Karpas-422 (cell line): ENCODE measurements around the gene POMP. TPM values are rescaled to one million over a fixed set of nuclear protein-coding genes. Genes with fewer than 3 reads are reported as not detected.

Source experiments
- DNase-seq: peaks from one replicate; pipeline ENCODE4 v3.0.0-alpha.2; 2015
- H2AFZ ChIP-seq: fragments of 200-600 bp; sonication (generic); 2 replicates; pipeline ENCODE4 v1.6.1; 2014; ENCODE audit warnings: antibody characterized with exemption, low read length, mixed read lengths
- H3K27ac ChIP-seq: fragments of 200-600 bp; sonication (generic); 2 replicates; pipeline ENCODE4 v1.5.1; 2014; ENCODE audit warnings: mild to moderate bottlenecking, low read length, moderate library complexity
- H3K27me3 ChIP-seq: fragments of 200-600 bp; sonication (generic); 2 replicates; pipeline ENCODE4 v1.6.1; 2014; ENCODE audit warnings: low read length, mixed read lengths
- H3K36me3 ChIP-seq: fragments of 200-600 bp; sonication (generic); 2 replicates; pipeline ENCODE4 v1.6.1; 2014; ENCODE audit warnings: low read length, mixed read lengths; ENCODE audit not compliant: insufficient read depth
- H3K4me1 ChIP-seq: fragments of 200-600 bp; sonication (generic); 2 replicates; pipeline ENCODE4 v1.6.1; 2014; ENCODE audit warnings: mild to moderate bottlenecking, low read length, mixed read lengths
- H3K4me2 ChIP-seq: fragments of 200-600 bp; sonication (generic); 2 replicates; pipeline ENCODE4 v1.6.1; 2014; ENCODE audit warnings: low read length, low read depth, mild to moderate bottlenecking; ENCODE audit not compliant: poor library complexity, severe bottlenecking
- H3K4me3 ChIP-seq: fragments of 200-600 bp; sonication (generic); 2 replicates; pipeline ENCODE4 v1.5.1; 2014; ENCODE audit warnings: mild to moderate bottlenecking, antibody characterized with exemption, low read length, mixed read lengths
- H3K79me2 ChIP-seq: fragments of 200-600 bp; sonication (generic); 2 replicates; pipeline ENCODE4 v1.6.1; 2014; ENCODE audit warnings: mild to moderate bottlenecking, low read length, mixed read lengths
- H3K9ac ChIP-seq: fragments of 200-600 bp; sonication (generic); 2 replicates; pipeline ENCODE4 v1.6.0; 2014; ENCODE audit warnings: low read length
- H3K9me2 ChIP-seq: fragments of 200-600 bp; sonication (generic), shearing (Covaris generic); replicated peaks from 2 replicates; pipeline ENCODE4 v1.6.0; 2014; ENCODE audit warnings: mild to moderate bottlenecking, low read length, moderate library complexity; ENCODE audit not compliant: insufficient read depth
- H3K9me3 ChIP-seq: fragments of 300-700, 200-600 bp; sonication (generic); 2 replicates; pipeline ENCODE4 v1.6.1; 2014; ENCODE audit warnings: low read length, mixed read lengths
- H4K20me1 ChIP-seq: fragments of 200-600 bp; sonication (generic); 2 replicates; pipeline ENCODE4 v1.6.1; 2014; ENCODE audit warnings: mild to moderate bottlenecking, antibody characterized with exemption, low read length, low read depth; ENCODE audit not compliant: insufficient read depth
- total RNA-seq: library from RNA; depleted of rRNA; stranded (reverse); fragments of >200 nt; shearing (Covaris generic); gene quantifications from 2 replicates; pipeline ENCODE4 v1.2.3, GENCODE V29; 2014; ENCODE audit warnings: low replicate concordance

The POMP gene
- total RNA-seq, 1 experiment from 2014 or later, result 57.1 TPM

GRCh38 chr13:28620011-28620830 is 38.7 kb upstream of the POMP start:
- Histone ChIP-seq H3K9me3 (no peaks in the 10 kb centered on the region), H3K9ac (no peak overlapping the region), H3K4me2 (no peak overlapping the region), H3K4me3 (no peak overlapping the region), H3K4me1 (no peaks in the 10 kb centered on the region), H3K9me2 (no peaks in the 10 kb centered on the region), H2AFZ (no peak overlapping the region), H3K27me3 (no peaks in the 10 kb centered on the region), H4K20me1 (no peaks in the 10 kb centered on the region), H3K27ac (no peak overlapping the region), H3K36me3 (no peaks in the 10 kb centered on the region), H3K79me2 (no peaks in the 10 kb centered on the region)
- no peak for DNase-seq

GRCh38 chr13:28621449-28621848 is 37.5 kb upstream of the POMP start:
- Histone ChIP-seq H3K36me3 (no peaks in the 10 kb centered on the region), H3K4me2 (no peak overlapping the region), H3K27ac (no peak overlapping the region), H3K27me3 (no peaks in the 10 kb centered on the region), H3K9me2 (no peaks in the 10 kb centered on the region), H3K79me2 (no peaks in the 10 kb centered on the region), H3K9ac (no peak overlapping the region), H3K4me1 (no peaks in the 10 kb centered on the region), H4K20me1 (no peaks in the 10 kb centered on the region), H3K9me3 (no peaks in the 10 kb centered on the region), H3K4me3 (no peak overlapping the region), H2AFZ (no peak overlapping the region)
- no peak for DNase-seq

DNA sequence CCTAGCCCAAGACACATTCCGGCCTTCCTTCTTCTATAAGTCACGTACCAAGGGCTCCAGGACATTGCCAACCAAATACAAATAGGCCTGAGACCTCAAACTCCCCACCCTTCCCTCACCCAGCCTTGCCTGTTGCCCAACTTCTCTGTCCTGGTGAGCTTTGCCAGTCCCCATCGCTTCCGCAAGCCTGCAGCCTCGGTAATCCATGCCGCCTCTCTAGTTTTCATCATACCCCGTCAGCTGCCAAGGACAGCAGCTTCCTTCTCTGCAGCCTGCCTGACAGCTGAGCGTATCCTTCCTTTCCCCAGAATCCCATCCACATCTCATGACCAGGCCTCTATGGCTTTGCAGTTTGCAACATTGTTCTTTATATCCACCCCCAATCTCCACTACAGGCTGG is 36.6 kb upstream of the POMP start:
- Histone ChIP-seq H3K27me3 (no peaks in the 10 kb centered on the region), H3K9ac (no peak overlapping the region), H3K9me2 (no peaks in the 10 kb centered on the region), H3K79me2 (no peaks in the 10 kb centered on the region), H3K9me3 (no peaks in the 10 kb centered on the region), H2AFZ (no peak overlapping the region), H3K4me2 (no peak overlapping the region), H3K36me3 (no peaks in the 10 kb centered on the region), H3K4me1 (no peaks in the 10 kb centered on the region), H3K27ac (no peak overlapping the region), H4K20me1 (no peaks in the 10 kb centered on the region), H3K4me3 (no peak overlapping the region)
- DNase-seq, result no peak

DNA sequence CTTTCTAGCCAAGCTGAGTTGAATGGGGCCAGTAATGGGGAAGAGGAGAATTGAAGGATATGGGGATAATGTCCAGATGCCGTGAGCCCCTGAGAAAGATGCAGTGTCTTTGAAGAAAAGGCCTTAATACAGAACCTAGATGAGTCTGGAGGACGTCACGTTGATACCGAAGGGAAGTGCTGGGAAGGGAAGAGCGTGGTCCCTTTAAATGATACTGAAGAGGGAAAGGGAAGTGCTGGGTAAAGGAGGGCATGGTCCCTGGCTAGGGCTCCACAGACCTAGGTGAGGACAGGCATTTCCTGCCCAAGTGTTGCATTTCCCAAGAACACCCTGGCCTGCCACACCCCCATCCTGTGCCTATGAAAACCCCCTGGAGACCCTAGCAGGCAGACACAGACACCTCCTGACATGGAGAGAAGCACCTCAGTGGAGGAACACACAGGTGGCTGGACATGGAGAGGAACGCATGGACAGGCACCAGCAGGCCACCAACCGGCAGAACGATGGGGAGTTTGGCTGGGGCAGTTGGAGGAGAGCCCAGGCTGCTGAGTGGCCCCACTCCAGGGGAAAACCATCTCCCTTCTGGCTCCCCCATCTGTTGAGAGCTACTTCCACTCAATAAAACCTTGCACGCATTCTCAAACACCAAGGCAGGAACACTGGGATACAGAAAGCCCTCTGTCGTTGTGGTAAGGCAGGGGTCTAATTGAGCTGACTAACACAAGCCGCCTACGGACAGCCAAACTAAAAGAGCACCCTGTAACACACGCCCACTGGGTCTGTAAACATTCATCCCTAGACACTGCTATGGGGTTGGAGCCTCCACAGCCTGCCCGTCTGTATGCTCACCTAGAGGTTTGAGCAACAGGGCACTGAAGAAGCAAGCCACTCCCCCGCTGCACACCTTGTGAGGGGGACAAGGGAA is 34.9 kb upstream of the POMP start:
- DNase-seq, result no peak

GRCh38 chr13:28624707-28625432 is 34.1 kb upstream of the POMP start:
- Histone ChIP-seq H2AFZ (no peak overlapping the region), H3K4me1 (no peaks in the 10 kb centered on the region), H3K79me2 (no peaks in the 10 kb centered on the region)

More for the DNA sequence above, 34.9 kb upstream of the POMP start:
- Histone ChIP-seq H3K4me1 (no peaks in the 10 kb centered on the region), H3K9me2 (no peaks in the 10 kb centered on the region), H2AFZ (no peak overlapping the region), H3K36me3 (no peaks in the 10 kb centered on the region), H4K20me1 (no peaks in the 10 kb centered on the region), H3K4me2 (no peak overlapping the region), H3K79me2 (no peaks in the 10 kb centered on the region), H3K9ac (no peak overlapping the region), H3K27ac (no peak overlapping the region), H3K27me3 (no peaks in the 10 kb centered on the region), H3K4me3 (no peak overlapping the region), H3K9me3 (no peaks in the 10 kb centered on the region)

DNA sequence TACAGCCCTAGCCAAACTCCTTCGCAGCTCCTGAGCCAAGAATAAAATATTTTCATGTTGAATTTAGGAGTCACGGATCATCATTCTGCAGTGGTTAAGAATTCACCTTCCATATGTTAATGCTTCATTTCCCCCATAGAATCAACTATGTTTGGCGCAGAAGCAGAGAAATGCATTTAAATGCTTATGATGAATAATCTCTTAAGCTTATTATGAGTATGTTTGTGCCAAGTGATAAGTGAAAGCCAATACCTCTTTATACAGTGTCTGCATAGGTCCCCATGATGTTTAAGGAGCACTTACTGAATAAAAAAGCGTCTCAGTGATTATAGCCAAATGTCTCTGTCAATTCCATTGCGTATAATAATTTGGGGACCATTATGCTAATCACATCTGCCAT is 32.7 kb upstream of the POMP start:
- Histone ChIP-seq H3K9me2 (no peaks in the 10 kb centered on the region), H3K9ac (no peak overlapping the region), H3K4me2 (no peak overlapping the region), H3K27me3 (no peaks in the 10 kb centered on the region), H3K27ac (no peak overlapping the region), H3K36me3 (no peaks in the 10 kb centered on the region), H4K20me1 (no peaks in the 10 kb centered on the region), H3K9me3 (no peaks in the 10 kb centered on the region), H2AFZ (no peak overlapping the region), H3K4me3 (no peak overlapping the region), H3K4me1 (no peaks in the 10 kb centered on the region), H3K79me2 (no peaks in the 10 kb centered on the region)
- DNase-seq, result no peak

More at GRCh38 chr13:28624707-28625432, 34.1 kb upstream of the POMP start:
- Histone ChIP-seq H3K27ac (no peak overlapping the region), H3K9me2 (no peaks in the 10 kb centered on the region), H3K9me3 (no peaks in the 10 kb centered on the region), H3K27me3 (no peaks in the 10 kb centered on the region), H3K36me3 (no peaks in the 10 kb centered on the region), H4K20me1 (no peaks in the 10 kb centered on the region), H3K9ac (no peak overlapping the region), H3K4me3 (no peak overlapping the region), H3K4me2 (no peak overlapping the region)
- no peak for DNase-seq

GRCh38 chr13:28628241-28628640 is 30.7 kb upstream of the POMP start:
- H3K9me3 ChIP-seq, result no peaks in the 10 kb centered on the region
- no peak overlapping the region for H3K27ac ChIP-seq
- H3K4me1 ChIP-seq, result no peaks in the 10 kb centered on the region
- H2AFZ ChIP-seq, result no peak overlapping the region
- H3K36me3 ChIP-seq, result no peaks in the 10 kb centered on the region
- no peaks in the 10 kb centered on the region for H3K79me2 ChIP-seq
- no peaks in the 10 kb centered on the region for H4K20me1 ChIP-seq
- no peaks in the 10 kb centered on the region for H3K27me3 ChIP-seq
- DNase-seq, result no peak
- no peaks in the 10 kb centered on the region for H3K9me2 ChIP-seq
- H3K4me3 ChIP-seq, result no peak overlapping the region
- H3K9ac ChIP-seq, result no peak overlapping the region
- no peak overlapping the region for H3K4me2 ChIP-seq

DNA sequence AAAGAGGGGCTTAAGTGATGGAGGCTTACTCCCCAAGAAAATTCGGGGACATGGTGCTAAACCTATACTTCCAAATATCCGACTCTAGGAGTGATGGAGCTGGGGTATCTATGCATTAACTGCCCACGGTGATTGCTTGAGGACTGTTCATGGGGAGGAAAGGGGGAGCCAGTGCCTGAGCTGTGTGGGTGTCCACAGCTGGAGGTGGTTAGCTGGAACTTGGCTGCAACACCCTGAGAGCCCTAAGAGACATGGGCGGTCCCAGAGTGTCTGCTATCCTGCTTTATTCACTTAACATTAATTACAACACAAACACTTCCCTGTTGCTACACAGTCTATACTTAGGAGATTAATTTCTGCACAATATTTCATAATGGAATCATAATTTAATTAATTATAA is 28.1 kb upstream of the POMP start:
- Histone ChIP-seq H3K4me3 (no peak overlapping the region), H3K79me2 (no peaks in the 10 kb centered on the region)

More for the DNA sequence above, 28.1 kb upstream of the POMP start:
- Histone ChIP-seq H3K36me3 (no peaks in the 10 kb centered on the region), H4K20me1 (no peaks in the 10 kb centered on the region), H3K4me2 (no peak overlapping the region), H3K4me1 (no peaks in the 10 kb centered on the region), H2AFZ (no peak overlapping the region), H3K27ac (no peak overlapping the region), H3K27me3 (no peaks in the 10 kb centered on the region), H3K9me2 (no peaks in the 10 kb centered on the region), H3K9me3 (no peaks in the 10 kb centered on the region), H3K9ac (no peak overlapping the region)
- no peak for DNase-seq
